ENCODE measurements around the gene ZNF367.
"Not testable (repeated sequence)": the region's sequence is repeated elsewhere in the genome, so short reads cannot be mapped to it uniquely, and the experiment has no call there.

ZNF367 gene

GRCh38 chr9:96398582-96399324 lies 19.4 kb downstream of the ZNF367 start:
- no peak for DNase-seq

GRCh38 chr9:96395964-96396363 lies 22.2 kb downstream of the ZNF367 start:
- DNase-seq, result no peak

- DNase-seq, result no peak
Observed at GRCh38 chr9:96394832-96395496, 23.2 kb downstream of the ZNF367 start.

GRCh38 chr9:96392263-96392662 lies 25.9 kb downstream of the ZNF367 start:
- DNase-seq, result no peak

- no peak for DNase-seq
Observed at GRCh38 chr9:96391021-96391765, 27.0 kb downstream of the ZNF367 start.

- DNase-seq, result no peak
Observed at GRCh38 chr9:96388144-96388543, 30.0 kb downstream of the ZNF367 start.

GRCh38 chr9:96386157-96386556 lies 32.0 kb downstream of the ZNF367 start:
- no peak for DNase-seq

- DNase-seq, result no peak
Observed at GRCh38 chr9:96383165-96383942, 34.8 kb downstream of the ZNF367 start, which contains the start of gene SLC35D2. TSS of gene SLC35D2 (minus strand) at chr9:96383711. CDS start at chr9:96383634, 77 bp downstream.

- DNase-seq, result no peak
Observed at GRCh38 chr9:96382839-96383164, 35.4 kb downstream of the ZNF367 start.

GRCh38 chr9:96382175-96382574 lies 36.0 kb downstream of the ZNF367 start:
- no peak for DNase-seq

- no peak for DNase-seq
Observed at GRCh38 chr9:96381696-96382095, 36.5 kb downstream of the ZNF367 start.

GRCh38 chr9:96381125-96381524 lies 37.0 kb downstream of the ZNF367 start:
- no peak for DNase-seq

- DNase-seq, result no peak
Observed at GRCh38 chr9:96379461-96379860, 38.7 kb downstream of the ZNF367 start.

GRCh38 chr9:96378187-96378586 lies 40.0 kb downstream of the ZNF367 start:
- DNase-seq, result no peak

GRCh38 chr9:96376891-96377874 lies 41.0 kb downstream of the ZNF367 start:
- DNase-seq, result no peak

- not testable (repeated sequence) for DNase-seq
Observed at GRCh38 chr9:96375507-96375906, 42.7 kb downstream of the ZNF367 start.

GRCh38 chr9:96367943-96368342 lies 50.2 kb downstream of the ZNF367 start:
- no peak for DNase-seq

GRCh38 chr9:96363175-96363967 lies 54.8 kb downstream of the ZNF367 start:
- DNase-seq, result no peak

GRCh38 chr9:96362119-96362518 lies 56.1 kb downstream of the ZNF367 start:
- DNase-seq, result not testable (repeated sequence)

GRCh38 chr9:96361668-96362067 lies 56.5 kb downstream of the ZNF367 start:
- DNase-seq, result no peak

- DNase-seq, result no peak
Observed at GRCh38 chr9:96360976-96361375, 57.2 kb downstream of the ZNF367 start.
